Gastrocnemius medialis (tissue), 4 donors: ENCODE measurements around the gene ERCC6. TPM values are rescaled to one million over a fixed set of nuclear protein-coding genes. Genes with fewer than 3 reads are reported as not detected.

Experiments used
- ATAC-seq, 2 donors: fragments of 150-250 bp; one replicate each; pipeline ENCODE4 v1.9.1; 2016
- DNase-seq, 2 donors: peaks; one replicate each; pipeline ENCODE4 v3.0.0-alpha.2; 2019
- H3K27ac ChIP-seq, 4 donors: fragments of 200-600 bp; sonication (generic); 1 replicate in 1 of 4; 2 replicates in 3 of 4; pipeline ENCODE4 v1.5.1; 2016 to 2018; ENCODE audit warnings: mild to moderate bottlenecking in 2 of 4, moderate library complexity in 1 of 4
- H3K27me3 ChIP-seq, 3 donors: fragments of 200-600 bp; sonication (generic) in 2 of 3; 1 replicate in 1 of 3; 2 replicates in 2 of 3; pipeline versions ENCODE4 v1.5.1 to v1.6.0; 2016 to 2019; ENCODE audit warnings: mild to moderate bottlenecking in 1 of 3, moderate library complexity in 1 of 3
- H3K36me3 ChIP-seq, 2 donors: fragments of 200-600 bp; sonication (generic) in 1 of 2; one replicate each; pipeline ENCODE4 v1.5.1; 2017 to 2018
- H3K4me1 ChIP-seq, 2 donors: fragments of 200-600 bp; sonication (generic) in 1 of 2; one replicate each; pipeline ENCODE4 v1.5.1; 2016 to 2017; ENCODE audit warnings: mild to moderate bottlenecking in 2 of 2
- H3K4me3 ChIP-seq, 4 donors: fragments of 200-600 bp; sonication (generic) in 3 of 4; 1 replicate in 1 of 4; 2 replicates in 3 of 4; pipeline ENCODE4 v1.5.1; 2016 to 2019; ENCODE audit warnings: mild to moderate bottlenecking in 2 of 4
- H3K9me3 ChIP-seq, 3 donors: fragments of 200-600 bp; sonication (generic) in 2 of 3; 1 replicate in 1 of 3; 2 replicates in 2 of 3; pipeline ENCODE4 v1.5.1; 2016 to 2019
- POLR2A ChIP-seq, 2 donors: fragments of 450-650 bp; IDR thresholded peaks; one replicate each; pipeline ENCODE4 v1.6.1; 2017; ENCODE audit warnings: antibody characterized with exemption in 2 of 2, mild to moderate bottlenecking in 2 of 2, moderate library complexity in 2 of 2
- in situ Hi-C, 4 donors: fragments of 200-750 bp; cut with MboI; loops; one replicate each; pipeline versions ENCODE4 v1.15.0 to v1.8.0; 2017; ENCODE audit warnings: low sequenced_read_pairs in 4 of 4
- intact Hi-C: fragments of 100-400 bp; cut with DNase I; formaldehyde crosslinking; loops from one replicate; pipeline ENCODE4 v1.15.1; 2023; ENCODE audit warnings: low total_unique reads
- total RNA-seq, 4 donors: library from RNA; depleted of rRNA; stranded (reverse); fragments of >200 nt; gene quantifications; one replicate each; pipeline versions ENCODE4 v1.1.0 to v1.2.3, GENCODE V29; 2016
- TF ChIP-seq, protein P1 (sequence below), 5 experiments: fragments of 450-650 bp in 3 of 5; fragments of 200-600 bp in 2 of 5; sonication (generic) in 2 of 5; IDR thresholded peaks in 4 of 5; conservative IDR thresholded peaks in 1 of 5; 1 replicate in 4 of 5; 2 replicates in 1 of 5; pipeline ENCODE4 v1.5.1; 2016 to 2019; ENCODE audit warnings: antibody characterized with exemption in 5 of 5, mild to moderate bottlenecking in 3 of 5, moderate library complexity in 3 of 5

ERCC6 gene
- total RNA-seq, 4 donors from 2014 or later: 8.7 to 16.7 (median 10.5) TPM

GRCh38 chr10:49557681-49558080 is 18.8 kb upstream of the ERCC6 start:
- Histone ChIP-seq H3K36me3 (no peaks in the 10 kb centered on the region), H3K27ac (no peak overlapping the region), H3K4me3 (no peak overlapping the region), H3K4me1 (no peaks in the 10 kb centered on the region), H3K9me3 (peaks cover 0 to 3% (median 0%) of the 10 kb centered on the region in 3 donors), H3K27me3 (peaks cover 0 to 11% (median 0%) of the 10 kb centered on the region in 3 donors)
- TF ChIP-seq, protein P1, sequence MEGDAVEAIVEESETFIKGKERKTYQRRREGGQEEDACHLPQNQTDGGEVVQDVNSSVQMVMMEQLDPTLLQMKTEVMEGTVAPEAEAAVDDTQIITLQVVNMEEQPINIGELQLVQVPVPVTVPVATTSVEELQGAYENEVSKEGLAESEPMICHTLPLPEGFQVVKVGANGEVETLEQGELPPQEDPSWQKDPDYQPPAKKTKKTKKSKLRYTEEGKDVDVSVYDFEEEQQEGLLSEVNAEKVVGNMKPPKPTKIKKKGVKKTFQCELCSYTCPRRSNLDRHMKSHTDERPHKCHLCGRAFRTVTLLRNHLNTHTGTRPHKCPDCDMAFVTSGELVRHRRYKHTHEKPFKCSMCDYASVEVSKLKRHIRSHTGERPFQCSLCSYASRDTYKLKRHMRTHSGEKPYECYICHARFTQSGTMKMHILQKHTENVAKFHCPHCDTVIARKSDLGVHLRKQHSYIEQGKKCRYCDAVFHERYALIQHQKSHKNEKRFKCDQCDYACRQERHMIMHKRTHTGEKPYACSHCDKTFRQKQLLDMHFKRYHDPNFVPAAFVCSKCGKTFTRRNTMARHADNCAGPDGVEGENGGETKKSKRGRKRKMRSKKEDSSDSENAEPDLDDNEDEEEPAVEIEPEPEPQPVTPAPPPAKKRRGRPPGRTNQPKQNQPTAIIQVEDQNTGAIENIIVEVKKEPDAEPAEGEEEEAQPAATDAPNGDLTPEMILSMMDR (IDR thresholded peaks at IDR 0.05 in 4 of 5, conservative IDR thresholded peaks at IDR 0.05 in 1 of 5): no peak
- TF ChIP-seq POLR2A (IDR thresholded peaks at IDR 0.05): no peak
- intact Hi-C loops (no loop called here), in situ Hi-C loops (no loop called here)
- DNase-seq: no peak
- ATAC-seq: no peak

GRCh38 chr10:49556723-49557122 is 17.8 kb upstream of the ERCC6 start:
- H3K4me1 ChIP-seq: no peaks in the 10 kb centered on the region
- H3K36me3 ChIP-seq: no peaks in the 10 kb centered on the region
- no peak overlapping the region for H3K4me3 ChIP-seq
- in situ Hi-C loops (no loop called here), intact Hi-C loops (no loop called here)
- H3K27me3 ChIP-seq: peaks cover 0 to 11% (median 0%) of the 10 kb centered on the region in 3 donors
- ATAC-seq (no peak), DNase-seq (no peak)
- TF ChIP-seq POLR2A (IDR thresholded peaks at IDR 0.05): no peak
- TF ChIP-seq, protein P1 (IDR thresholded peaks at IDR 0.05 in 4 of 5, conservative IDR thresholded peaks at IDR 0.05 in 1 of 5): no peak
- no peak overlapping the region for H3K27ac ChIP-seq
- peaks cover 0 to 3% (median 0%) of the 10 kb centered on the region in 3 donors for H3K9me3 ChIP-seq

GRCh38 chr10:49552277-49552676 is 13.4 kb upstream of the ERCC6 start:
- ATAC-seq: no peak
- DNase-seq: no peak
- H3K27ac ChIP-seq: no peak overlapping the region

GRCh38 chr10:49550563-49550962 is 11.6 kb upstream of the ERCC6 start:
- intact Hi-C loops: no loop called here
- H3K27ac ChIP-seq: no peak overlapping the region
- peaks cover 0 to 4% (median 0%) of the 10 kb centered on the region in 3 donors for H3K27me3 ChIP-seq
- in situ Hi-C loops: no loop called here
- H3K4me3 ChIP-seq: no peak overlapping the region
- TF ChIP-seq, protein P1 (IDR thresholded peaks at IDR 0.05 in 4 of 5, conservative IDR thresholded peaks at IDR 0.05 in 1 of 5): no peak
- TF ChIP-seq POLR2A (IDR thresholded peaks at IDR 0.05): no peak
- DNase-seq (no peak), ATAC-seq (no peak)
- no peaks in the 10 kb centered on the region for H3K9me3 ChIP-seq
- no peaks in the 10 kb centered on the region for H3K36me3 ChIP-seq
- no peaks in the 10 kb centered on the region for H3K4me1 ChIP-seq

More at GRCh38 chr10:49552277-49552676, 13.4 kb upstream of the ERCC6 start:
- intact Hi-C loops (no loop called here), in situ Hi-C loops (no loop called here)
- TF ChIP-seq, protein P1 (IDR thresholded peaks at IDR 0.05 in 4 of 5, conservative IDR thresholded peaks at IDR 0.05 in 1 of 5): no peak
- no peak for TF ChIP-seq POLR2A (IDR thresholded peaks at IDR 0.05)
- Histone ChIP-seq H3K27me3 (peaks cover 0 to 4% (median 0%) of the 10 kb centered on the region in 3 donors), H3K9me3 (peaks cover 0 to 3% (median 0%) of the 10 kb centered on the region in 3 donors), H3K36me3 (no peaks in the 10 kb centered on the region), H3K4me1 (no peaks in the 10 kb centered on the region), H3K4me3 (no peak overlapping the region)
